ENCODE results near the gene PRTFDC1. TPM values are rescaled to one million over a fixed set of nuclear protein-coding genes. Genes with fewer than 3 reads are reported as not detected.

The PRTFDC1 gene
- total and polyA plus RNA-seq, 2 donors from 2014 or later: 3.8 to 6.1 TPM

DNA sequence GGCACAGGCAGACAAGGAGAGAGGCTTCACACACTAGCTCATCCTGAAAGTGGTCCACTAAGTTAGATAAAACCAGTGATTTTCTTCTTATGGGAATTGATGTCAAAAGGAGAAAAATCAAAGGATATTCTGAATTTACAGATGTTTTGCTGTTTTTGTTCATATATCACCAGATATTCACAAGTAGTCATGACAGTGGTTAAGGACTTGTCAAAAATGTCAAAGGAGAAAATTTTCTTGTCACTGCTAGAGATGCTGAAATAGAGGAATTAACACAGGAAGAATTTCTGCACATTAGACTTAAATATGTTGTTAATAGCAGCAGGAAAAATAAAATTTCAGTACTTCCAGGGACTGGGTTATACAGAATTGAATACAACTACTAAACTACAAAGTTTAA lies 78.3 kb downstream of the PRTFDC1 start:
- Histone ChIP-seq H3K27me3 (ENCODE audit: control insufficient read depth, insufficient read depth, low read length) (no peaks in the 10 kb centered on the region), H3K4me3 (ENCODE audit: low read length in 3 of 3) (no peak overlapping the region), H3K9me3 (ENCODE audit: control insufficient read depth in 2 of 3, insufficient read depth in 1 of 3, low read length in 3 of 3) (no peaks in the 10 kb centered on the region), H3K36me3 (ENCODE audit: control insufficient read depth in 2 of 3, insufficient read depth in 3 of 3, low read length in 3 of 3) (no peaks in the 10 kb centered on the region), H3K27ac (ENCODE audit: low read depth in 2 of 2, low read length in 2 of 2) (no peak overlapping the region), H3K4me1 (ENCODE audit: control insufficient read depth in 2 of 3, insufficient read depth in 2 of 3, low read depth in 1 of 3, low read length in 3 of 3) (no peaks in the 10 kb centered on the region), H3K9ac (ENCODE audit: low read length in 3 of 3) (no peak overlapping the region)
- intact Hi-C loops (cut with DNase I): no loop called here
- FAIRE-seq (no peak), DNase-seq (no peak)
- TF ChIP-seq, protein P1, sequence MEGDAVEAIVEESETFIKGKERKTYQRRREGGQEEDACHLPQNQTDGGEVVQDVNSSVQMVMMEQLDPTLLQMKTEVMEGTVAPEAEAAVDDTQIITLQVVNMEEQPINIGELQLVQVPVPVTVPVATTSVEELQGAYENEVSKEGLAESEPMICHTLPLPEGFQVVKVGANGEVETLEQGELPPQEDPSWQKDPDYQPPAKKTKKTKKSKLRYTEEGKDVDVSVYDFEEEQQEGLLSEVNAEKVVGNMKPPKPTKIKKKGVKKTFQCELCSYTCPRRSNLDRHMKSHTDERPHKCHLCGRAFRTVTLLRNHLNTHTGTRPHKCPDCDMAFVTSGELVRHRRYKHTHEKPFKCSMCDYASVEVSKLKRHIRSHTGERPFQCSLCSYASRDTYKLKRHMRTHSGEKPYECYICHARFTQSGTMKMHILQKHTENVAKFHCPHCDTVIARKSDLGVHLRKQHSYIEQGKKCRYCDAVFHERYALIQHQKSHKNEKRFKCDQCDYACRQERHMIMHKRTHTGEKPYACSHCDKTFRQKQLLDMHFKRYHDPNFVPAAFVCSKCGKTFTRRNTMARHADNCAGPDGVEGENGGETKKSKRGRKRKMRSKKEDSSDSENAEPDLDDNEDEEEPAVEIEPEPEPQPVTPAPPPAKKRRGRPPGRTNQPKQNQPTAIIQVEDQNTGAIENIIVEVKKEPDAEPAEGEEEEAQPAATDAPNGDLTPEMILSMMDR (IDR thresholded peaks at IDR 0.05; ENCODE audit: borderline replicate concordance, extremely low read depth, insufficient read depth): no peak

DNA sequence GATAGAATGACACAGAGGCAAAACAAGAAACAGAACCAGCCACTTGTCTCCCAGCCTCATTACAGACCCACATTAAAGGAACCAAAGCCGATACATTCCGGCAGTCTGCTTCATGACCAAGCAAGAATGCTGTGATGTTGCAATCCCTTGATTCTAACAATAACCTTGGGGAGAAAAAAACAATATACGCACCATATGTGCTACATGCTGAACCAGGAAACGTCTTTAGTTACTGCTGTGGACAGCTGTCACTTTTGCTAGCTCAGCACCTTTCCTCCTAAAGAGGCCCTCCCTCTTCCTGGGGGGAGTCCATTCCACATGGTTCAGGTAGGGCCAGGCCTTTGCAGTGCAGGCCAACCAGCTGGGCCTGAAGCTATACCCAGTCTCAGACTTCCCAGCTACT lies 79.1 kb downstream of the PRTFDC1 start:
- H3K4me1 ChIP-seq (ENCODE audit: control insufficient read depth in 2 of 3, insufficient read depth in 2 of 3, low read depth in 1 of 3, low read length in 3 of 3): no peaks in the 10 kb centered on the region
- no peak overlapping the region for H3K9ac ChIP-seq (ENCODE audit: low read length in 3 of 3)
- FAIRE-seq: no peak
- peak in 2 of 5 donors; percentile 50 to 54 for DNase-seq
- H3K36me3 ChIP-seq (ENCODE audit: control insufficient read depth in 2 of 3, insufficient read depth in 3 of 3, low read length in 3 of 3): no peaks in the 10 kb centered on the region
- no peaks in the 10 kb centered on the region for H3K27me3 ChIP-seq (ENCODE audit: control insufficient read depth, insufficient read depth, low read length)
- H3K9me3 ChIP-seq (ENCODE audit: control insufficient read depth in 2 of 3, insufficient read depth in 1 of 3, low read length in 3 of 3): no peaks in the 10 kb centered on the region
- intact Hi-C loops (cut with DNase I): no loop called here
- no peak overlapping the region for H3K4me3 ChIP-seq (ENCODE audit: low read length in 3 of 3)
- H3K27ac ChIP-seq (ENCODE audit: low read depth in 2 of 2, low read length in 2 of 2): no peak overlapping the region
- TF ChIP-seq, protein P1 (IDR thresholded peaks at IDR 0.05; ENCODE audit: borderline replicate concordance, extremely low read depth, insufficient read depth): no peak

DNA sequence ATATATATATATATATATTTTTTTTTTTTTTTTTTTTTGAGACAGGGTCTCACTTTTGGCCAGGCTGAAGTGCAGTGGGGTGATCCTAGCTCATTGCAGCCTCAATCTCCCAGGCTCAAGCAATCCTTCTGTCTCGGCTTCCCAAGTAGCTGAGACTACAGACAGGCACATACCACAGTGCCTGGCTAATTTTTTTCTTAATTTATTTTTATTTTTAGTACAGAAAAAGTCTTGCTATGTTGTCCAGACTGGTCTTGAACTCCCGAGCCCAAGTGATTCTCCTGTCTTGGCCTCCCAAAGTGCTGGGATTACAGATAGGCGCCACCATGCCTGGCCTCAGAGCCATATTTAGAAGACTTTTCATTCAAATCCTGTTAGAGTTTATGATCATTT lies 79.6 kb downstream of the PRTFDC1 start:
- Histone ChIP-seq H3K27ac (ENCODE audit: low read depth in 2 of 2, low read length in 2 of 2) (no peak overlapping the region), H3K36me3 (ENCODE audit: control insufficient read depth in 2 of 3, insufficient read depth in 3 of 3, low read length in 3 of 3) (no peaks in the 10 kb centered on the region), H3K9me3 (ENCODE audit: control insufficient read depth in 2 of 3, insufficient read depth in 1 of 3, low read length in 3 of 3) (no peaks in the 10 kb centered on the region), H3K27me3 (ENCODE audit: control insufficient read depth, insufficient read depth, low read length) (no peaks in the 10 kb centered on the region), H3K4me1 (ENCODE audit: control insufficient read depth in 2 of 3, insufficient read depth in 2 of 3, low read depth in 1 of 3, low read length in 3 of 3) (no peaks in the 10 kb centered on the region), H3K9ac (ENCODE audit: low read length in 3 of 3) (no peak overlapping the region), H3K4me3 (ENCODE audit: low read length in 3 of 3) (no peak overlapping the region)
- FAIRE-seq (no peak), DNase-seq (no peak)
- TF ChIP-seq, protein P1 (IDR thresholded peaks at IDR 0.05; ENCODE audit: borderline replicate concordance, extremely low read depth, insufficient read depth): no peak
- intact Hi-C loops (cut with DNase I): no loop called here
